Cerebellar nuclear complex (tissue), 1 donor: Measurements from ENCODE around the gene CMSS1.

ENCODE experiments used
- DNase-seq, 2 experiments: peaks; one replicate each; lab custom pipeline; 2025; lab: John Stamatoyannopoulos, UW

CMSS1 gene

DNA sequence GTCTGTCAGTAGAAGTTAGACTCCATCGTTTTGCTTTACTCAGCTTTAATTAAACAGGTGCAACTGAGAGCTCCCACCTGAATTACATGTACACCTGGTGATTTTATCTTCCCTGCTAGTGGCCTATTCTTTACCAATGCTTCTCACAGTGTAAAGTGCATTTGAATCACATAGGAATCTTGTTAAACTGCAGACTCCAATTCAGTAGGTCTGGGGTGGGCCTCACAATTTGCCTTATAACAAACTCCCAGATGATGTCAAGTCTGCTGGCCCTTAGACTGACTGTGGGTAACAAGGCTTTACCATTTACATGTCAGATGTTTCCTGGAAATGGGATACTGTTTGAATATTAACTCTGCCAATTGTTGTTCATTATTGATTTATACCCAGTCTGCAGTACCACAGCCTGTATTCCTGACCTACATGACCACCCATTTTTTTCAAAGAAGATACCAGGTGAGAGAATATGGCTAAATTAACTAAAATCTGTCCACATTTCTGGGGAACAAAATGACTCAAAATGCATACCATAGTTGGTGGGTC lies 37.2 kb downstream of the CMSS1 start:
- DNase-seq, result no peak

GRCh38 chr3:99855900-99856299 lies 38.2 kb downstream of the CMSS1 start:
- DNase-seq, result no peak

GRCh38 chr3:99856437-99857220 lies 39.0 kb downstream of the CMSS1 start:
- no peak for DNase-seq

DNA sequence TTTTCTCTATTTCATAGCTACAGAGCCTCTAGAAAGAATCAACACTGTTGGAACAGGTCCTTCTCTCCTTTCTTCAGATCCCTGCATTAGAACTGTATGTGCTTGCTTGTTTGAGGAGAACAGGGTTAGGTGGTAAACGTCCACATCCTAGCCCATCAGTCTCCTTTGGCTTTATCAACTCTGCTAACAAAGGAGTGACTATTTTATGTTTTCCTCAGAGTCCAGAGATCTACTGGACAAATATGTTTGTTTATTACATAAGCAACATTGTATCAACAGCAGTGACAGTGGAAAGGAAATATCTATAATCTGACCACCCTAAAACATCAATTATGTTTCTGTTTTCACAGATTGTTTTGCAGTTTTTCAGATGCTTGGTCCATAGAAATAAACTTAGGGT lies 39.6 kb downstream of the CMSS1 start:
- DNase-seq, result no peak

DNA sequence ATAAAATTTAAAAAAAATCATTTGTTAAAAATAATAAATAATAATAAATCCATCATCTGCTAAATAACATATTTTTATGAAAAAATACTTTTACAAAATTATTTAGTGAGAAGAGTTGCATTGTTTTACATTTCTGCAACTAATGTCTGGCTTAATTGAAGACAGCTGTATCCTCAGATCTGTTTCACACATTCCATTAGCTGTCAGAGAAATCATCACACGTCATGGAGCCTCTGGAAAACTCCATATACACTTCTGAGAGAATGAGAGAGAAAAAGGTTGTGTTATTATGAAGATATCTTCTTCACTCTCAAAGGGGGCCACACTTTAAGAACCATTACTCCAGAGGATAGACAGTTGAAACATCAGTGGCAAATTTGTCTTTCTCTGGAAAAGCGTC lies 40.8 kb downstream of the CMSS1 start:
- DNase-seq, result no peak

DNA sequence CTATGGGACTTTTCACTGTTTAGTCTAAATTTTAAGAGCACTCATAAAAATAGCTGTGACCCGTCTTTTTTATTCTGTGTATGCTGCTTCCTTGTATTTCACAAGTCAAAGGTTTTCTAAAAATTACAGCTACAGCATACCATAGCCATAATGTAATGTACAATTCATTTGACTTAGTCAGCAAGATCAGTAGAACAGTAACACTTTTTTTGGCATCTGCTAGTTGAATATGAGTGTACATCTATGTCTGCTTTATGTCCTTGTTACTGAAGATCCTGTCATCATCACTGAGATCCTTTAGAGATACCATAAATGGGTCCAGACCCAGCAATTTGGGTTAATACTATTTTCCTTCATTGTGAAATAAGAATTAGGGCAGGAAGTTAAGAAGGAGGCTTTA lies 42.2 kb downstream of the CMSS1 start:
- no peak for DNase-seq

DNA sequence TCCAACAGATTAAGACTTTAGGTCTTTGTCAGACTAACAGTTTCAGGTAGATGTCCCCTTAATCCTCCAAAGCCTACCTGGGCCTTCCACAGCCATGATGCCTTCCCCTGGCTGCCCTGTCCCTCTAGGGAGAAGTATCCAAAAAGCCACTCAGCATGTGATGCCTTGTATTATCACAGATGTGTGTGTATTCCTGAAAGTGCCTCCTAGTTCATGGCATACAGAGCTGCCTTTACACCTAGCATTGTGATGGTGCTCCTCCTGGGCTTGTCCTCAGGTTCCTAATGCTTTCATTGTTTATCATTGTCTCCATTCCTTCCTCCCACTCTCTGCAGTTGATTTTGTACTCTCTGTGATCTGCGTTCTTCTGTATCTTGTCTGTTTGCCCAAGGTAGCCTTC lies 43.6 kb downstream of the CMSS1 start:
- no peak for DNase-seq

DNA sequence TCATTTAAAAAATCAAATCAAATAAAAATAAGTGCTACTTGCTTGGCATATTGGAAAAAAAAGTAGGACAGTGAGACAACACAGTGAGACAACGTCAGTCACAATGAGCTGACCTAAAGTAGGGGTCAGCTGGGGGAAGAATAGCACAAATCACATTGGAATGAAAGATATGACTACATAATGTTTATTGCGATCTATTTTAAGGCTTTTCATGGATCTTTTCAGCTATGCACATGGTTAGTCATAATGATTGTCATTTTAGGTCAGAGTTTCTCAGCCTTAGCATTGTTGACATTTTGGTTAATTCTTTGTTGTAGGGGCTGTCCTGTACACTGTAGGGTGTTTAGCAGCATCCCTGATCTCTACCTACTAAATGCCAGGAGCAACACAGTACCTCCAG lies 44.5 kb downstream of the CMSS1 start:
- no peak for DNase-seq

DNA sequence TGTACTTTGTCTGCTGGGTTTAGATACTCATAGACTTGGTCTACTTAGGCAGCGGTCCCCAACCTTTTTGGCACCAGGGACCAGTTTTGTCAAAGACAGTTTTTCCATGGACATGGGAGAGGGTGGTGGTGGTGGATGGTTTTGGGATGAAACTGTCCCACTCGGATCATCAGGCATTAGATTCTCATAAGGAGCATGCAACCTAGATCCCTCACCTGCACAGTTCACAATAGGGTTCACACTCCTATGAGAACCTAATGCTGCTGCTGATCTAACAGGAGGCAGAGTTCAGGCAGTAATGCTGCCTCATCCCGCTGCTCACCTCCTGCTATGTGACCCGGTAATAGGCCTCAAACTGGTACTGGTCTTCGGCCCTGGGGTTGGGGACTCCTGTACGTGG lies 45.3 kb downstream of the CMSS1 start:
- DNase-seq, result no peak

- no peak for DNase-seq
Measured at GRCh38 chr3:99863588-99863987, 45.9 kb downstream of the CMSS1 start.

GRCh38 chr3:99864289-99864688 lies 46.6 kb downstream of the CMSS1 start:
- DNase-seq, result no peak

GRCh38 chr3:99865321-99865720 lies 47.7 kb downstream of the CMSS1 start:
- no peak for DNase-seq

DNA sequence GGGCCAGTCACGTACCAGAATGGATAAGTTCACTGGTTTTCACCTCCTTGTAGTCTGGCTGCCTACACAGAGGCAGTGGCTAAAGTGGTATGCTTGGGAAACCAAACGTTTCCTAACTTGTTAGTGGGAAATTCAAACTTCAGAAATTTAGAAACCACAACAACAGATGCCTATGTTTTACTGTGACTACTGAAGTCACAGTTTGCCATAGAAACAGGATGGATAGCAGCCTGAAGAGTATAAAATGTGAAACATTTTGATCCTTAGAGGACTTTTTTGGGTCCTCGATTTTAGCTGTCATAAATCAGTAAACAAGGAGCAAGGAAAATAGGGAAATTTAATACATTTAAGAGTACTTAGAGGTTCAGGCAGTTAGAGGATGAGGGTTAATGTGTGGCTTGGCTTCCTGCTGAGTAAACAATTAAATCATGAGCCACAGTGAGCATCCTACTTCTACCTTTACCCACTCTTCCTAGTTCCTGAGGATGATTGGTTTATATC lies 48.6 kb downstream of the CMSS1 start:
- no peak for DNase-seq

GRCh38 chr3:99867594-99868310 lies 50.1 kb downstream of the CMSS1 start:
- no peak for DNase-seq

DNA sequence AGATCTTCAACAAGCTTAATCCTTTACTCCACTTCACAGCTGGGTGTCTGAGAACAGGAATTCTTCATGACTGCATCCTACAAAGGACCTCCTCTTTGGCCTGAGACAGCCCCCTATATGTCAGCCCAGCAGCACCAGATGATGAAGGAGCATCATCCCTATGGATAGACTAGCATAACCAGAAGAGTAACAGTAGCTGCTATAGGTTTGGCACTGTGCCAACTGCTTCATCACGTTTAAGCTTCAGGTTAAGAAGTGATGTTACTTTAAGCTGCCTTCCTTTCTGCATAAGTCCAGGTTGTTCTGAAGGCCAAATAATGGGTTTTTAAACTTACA lies 50.6 kb downstream of the CMSS1 start:
- DNase-seq, result no peak

DNA sequence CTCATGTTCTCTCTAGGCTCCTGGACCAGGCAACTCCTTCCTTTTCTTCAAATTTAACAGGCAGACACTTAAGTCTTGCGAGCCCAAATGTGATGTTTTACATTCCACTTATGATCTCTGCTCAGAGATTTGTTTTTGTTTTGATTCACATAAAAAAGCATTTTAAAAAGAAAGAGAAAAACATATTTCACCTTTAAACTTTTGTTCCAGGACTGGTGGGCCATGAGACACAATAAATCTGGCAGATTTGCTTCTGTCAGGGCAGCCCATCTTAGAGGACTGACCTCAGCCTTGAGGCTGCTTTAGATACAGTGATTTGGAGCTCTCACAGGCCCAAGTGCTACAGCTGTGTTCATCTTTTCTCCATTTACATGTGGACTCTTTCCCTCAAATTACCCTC lies 52.0 kb downstream of the CMSS1 start:
- DNase-seq, result no peak

DNA sequence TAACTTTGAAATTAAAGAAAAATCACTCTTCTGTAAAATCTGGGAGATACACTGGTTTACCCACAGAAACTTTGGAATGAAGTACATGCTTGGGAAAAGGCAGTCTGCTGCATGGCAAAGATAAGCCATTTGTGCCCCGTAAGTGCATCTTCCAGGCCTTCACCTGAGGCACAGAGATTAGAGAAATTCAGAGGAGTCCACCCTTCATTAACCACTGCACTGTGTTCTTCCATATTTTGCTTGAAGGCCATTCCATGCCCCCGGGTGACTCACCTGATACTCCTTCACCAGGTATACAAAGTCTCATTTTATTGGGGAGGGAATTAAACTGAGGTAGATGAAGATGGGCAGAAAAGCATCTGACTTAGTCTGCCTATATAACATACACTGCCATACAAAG lies 53.0 kb downstream of the CMSS1 start:
- no peak for DNase-seq

GRCh38 chr3:99871231-99872045 lies 53.8 kb downstream of the CMSS1 start:
- no peak for DNase-seq

DNA sequence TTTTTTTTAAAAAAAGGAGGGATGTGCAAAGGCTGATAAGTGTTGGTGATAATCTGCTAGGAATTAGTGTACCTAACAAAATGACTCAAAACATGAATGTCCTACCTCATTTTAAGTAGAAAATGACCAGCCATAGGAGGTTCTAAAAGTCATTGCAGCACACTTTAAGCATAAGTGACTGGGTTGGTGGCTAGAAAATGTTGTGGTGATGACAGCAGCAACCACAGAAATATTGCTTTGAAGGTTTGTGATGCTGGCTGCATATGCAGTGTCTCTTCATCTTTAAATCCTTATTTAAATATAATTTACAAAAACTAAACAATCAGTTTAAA lies 55.2 kb downstream of the CMSS1 start:
- no peak for DNase-seq

DNA sequence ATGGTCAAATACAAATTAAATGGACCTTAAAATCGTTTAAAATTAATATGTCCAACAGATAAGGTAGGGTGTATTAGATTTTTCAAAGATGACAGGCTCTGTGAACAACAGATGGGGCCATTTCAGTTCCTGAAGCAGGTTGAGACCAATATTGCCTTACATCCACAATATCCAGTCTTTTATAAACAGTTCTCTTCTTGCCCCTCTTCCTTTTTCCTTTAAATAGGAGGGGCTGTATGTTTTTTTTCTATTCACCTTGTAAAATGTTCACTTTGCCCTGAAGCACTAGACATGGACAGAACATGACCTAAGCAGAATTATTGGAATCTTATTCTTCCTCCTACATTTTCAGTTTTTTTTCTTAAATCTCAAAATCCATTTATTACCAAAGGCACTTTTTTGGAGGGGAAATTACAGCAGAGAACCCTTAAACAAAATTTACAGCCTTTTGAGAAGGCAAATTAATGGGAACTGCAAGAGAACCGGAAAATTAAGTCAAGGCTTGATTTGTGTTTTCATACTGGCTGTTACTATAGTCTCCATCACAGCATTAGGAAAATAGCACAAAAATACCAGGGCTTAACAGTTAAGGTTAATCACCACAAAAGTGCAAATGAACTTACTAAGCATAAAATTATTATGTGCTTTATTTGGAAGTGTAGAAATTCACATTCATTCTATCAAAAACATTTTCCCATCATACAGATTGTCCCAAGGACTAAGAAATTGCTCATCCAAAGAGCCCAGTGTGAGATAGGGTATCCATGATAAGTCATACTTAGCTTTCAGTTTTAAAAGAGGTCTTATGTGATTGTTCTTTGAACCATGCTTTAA lies 55.8 kb downstream of the CMSS1 start:
- no peak for DNase-seq

- no peak for DNase-seq
Measured at GRCh38 chr3:99874237-99875002, 56.8 kb downstream of the CMSS1 start.
